ENCODE results near the gene ASIC3.
"Not testable (repeated sequence)": the region's sequence is repeated elsewhere in the genome, so short reads cannot be mapped to it uniquely, and the experiment has no call there.

ASIC3 gene

DNA sequence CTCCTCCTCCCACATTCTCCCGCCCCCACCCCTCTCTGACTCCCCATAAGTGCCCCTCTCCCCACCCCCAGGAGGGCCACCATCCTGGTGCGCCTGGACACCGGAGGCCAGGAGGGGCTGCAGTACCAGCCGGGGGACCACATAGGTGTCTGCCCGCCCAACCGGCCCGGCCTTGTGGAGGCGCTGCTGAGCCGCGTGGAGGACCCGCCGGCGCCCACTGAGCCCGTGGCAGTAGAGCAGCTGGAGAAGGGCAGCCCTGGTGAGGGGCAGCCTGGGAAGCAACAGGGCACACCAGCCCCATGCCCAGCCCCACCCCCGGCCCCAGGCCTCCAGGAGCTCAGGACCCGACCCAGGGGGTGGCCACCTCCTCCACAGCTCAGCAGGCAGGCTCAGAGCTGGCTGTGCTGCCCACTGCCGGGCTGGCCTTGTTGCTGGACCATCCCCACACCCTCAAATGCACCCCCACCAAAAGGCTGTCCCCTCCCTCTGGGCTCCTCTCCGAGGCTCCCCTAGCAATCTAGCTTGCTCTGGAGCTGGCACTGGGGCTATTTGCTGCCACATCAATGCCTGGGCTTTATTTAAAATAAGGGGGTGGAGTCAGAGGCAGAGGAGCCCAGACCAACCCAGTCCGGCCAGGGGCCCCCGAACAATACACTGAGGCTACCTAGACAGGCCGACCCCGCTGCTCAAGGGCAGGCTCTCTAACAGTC is 38.8 kb upstream of the ASIC3 start:
- Histone ChIP-seq H3K27me3 (no peaks in the 10 kb centered on the region), H3K9me3 (no peaks in the 10 kb centered on the region), H3K36me3 (no peaks in the 10 kb centered on the region), H3K4me3 (ENCODE audit: low read depth, low read length) (no peak overlapping the region), H3K4me1 (peaks cover 14% of the 10 kb centered on the region)
- TF ChIP-seq, protein P1, sequence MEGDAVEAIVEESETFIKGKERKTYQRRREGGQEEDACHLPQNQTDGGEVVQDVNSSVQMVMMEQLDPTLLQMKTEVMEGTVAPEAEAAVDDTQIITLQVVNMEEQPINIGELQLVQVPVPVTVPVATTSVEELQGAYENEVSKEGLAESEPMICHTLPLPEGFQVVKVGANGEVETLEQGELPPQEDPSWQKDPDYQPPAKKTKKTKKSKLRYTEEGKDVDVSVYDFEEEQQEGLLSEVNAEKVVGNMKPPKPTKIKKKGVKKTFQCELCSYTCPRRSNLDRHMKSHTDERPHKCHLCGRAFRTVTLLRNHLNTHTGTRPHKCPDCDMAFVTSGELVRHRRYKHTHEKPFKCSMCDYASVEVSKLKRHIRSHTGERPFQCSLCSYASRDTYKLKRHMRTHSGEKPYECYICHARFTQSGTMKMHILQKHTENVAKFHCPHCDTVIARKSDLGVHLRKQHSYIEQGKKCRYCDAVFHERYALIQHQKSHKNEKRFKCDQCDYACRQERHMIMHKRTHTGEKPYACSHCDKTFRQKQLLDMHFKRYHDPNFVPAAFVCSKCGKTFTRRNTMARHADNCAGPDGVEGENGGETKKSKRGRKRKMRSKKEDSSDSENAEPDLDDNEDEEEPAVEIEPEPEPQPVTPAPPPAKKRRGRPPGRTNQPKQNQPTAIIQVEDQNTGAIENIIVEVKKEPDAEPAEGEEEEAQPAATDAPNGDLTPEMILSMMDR (IDR thresholded peaks at IDR 0.05; ENCODE audit: low read depth, low read length): no peak
- no peak for DNase-seq

DNA sequence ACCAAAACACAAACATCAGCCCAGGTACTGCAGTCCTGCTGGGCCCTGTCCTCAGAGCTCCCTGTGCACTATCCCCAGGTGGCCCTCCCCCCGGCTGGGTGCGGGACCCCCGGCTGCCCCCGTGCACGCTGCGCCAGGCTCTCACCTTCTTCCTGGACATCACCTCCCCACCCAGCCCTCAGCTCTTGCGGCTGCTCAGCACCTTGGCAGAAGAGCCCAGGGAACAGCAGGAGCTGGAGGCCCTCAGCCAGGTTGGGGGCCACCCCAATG is 38.4 kb upstream of the ASIC3 start:
- Histone ChIP-seq H3K27me3 (no peaks in the 10 kb centered on the region), H3K4me3 (ENCODE audit: low read depth, low read length) (no peak overlapping the region), H3K4me1 (peaks cover 14% of the 10 kb centered on the region), H3K36me3 (no peaks in the 10 kb centered on the region), H3K9me3 (no peaks in the 10 kb centered on the region)
- DNase-seq: no peak
- TF ChIP-seq, protein P1 (IDR thresholded peaks at IDR 0.05; ENCODE audit: low read depth, low read length): no peak

DNA sequence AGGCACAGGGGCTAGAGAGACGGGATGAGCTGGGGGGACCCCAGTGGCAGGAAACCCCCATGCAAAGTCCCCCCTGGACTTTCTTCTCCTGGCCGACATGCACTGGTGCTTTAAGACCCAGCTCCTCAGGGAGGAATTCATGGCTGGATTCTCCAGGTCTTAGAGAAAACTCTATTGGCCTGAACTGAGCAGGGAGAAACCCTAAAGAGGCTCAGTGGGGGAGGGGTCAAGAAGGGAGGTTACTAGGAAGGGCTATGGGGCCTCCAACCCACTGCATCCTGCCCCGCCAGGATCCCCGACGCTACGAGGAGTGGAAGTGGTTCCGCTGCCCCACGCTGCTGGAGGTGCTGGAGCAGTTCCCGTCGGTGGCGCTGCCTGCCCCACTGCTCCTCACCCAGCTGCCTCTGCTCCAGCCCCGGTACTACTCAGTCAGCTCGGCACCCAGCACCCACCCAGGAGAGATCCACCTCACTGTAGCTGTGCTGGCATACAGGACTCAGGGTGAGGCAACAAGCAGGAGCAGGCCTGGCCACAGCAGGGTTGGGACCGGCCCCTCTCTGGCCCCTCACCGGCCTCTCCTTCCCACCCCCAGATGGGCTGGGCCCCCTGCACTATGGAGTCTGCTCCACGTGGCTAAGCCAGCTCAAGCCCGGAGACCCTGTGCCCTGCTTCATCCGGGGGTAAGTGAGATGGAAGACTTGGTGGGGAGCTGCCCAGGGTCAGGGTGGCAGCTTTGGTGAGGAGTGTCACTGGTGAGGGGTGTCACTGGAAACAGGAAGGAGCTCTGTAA is 37.8 kb upstream of the ASIC3 start:
- H3K4me3 ChIP-seq (ENCODE audit: low read depth, low read length): no peak overlapping the region
- H3K36me3 ChIP-seq: no peaks in the 10 kb centered on the region
- TF ChIP-seq, protein P1 (IDR thresholded peaks at IDR 0.05; ENCODE audit: low read depth, low read length): no peak
- no peaks in the 10 kb centered on the region for H3K9me3 ChIP-seq
- H3K27me3 ChIP-seq: no peaks in the 10 kb centered on the region
- H3K4me1 ChIP-seq: peaks cover 14% of the 10 kb centered on the region
- no peak for DNase-seq

DNA sequence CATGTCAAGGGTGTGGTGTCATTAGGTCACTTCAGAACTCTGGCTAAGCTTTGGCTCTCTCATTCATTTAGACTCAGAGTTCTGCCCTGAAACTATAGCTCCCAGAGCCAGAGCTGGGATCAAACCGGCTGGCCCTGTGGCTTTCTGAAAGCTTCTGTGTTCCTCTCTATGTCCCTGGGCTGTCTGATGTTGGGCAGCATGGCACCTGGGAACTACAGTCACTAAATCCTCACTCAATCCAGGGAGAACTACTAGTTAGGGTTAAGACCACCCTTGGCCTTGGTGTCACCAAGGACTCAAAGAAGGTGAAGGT is 37.3 kb upstream of the ASIC3 start:
- no peak overlapping the region for H3K4me3 ChIP-seq (ENCODE audit: low read depth, low read length)
- TF ChIP-seq, protein P1 (IDR thresholded peaks at IDR 0.05; ENCODE audit: low read depth, low read length): no peak
- H3K36me3 ChIP-seq: no peaks in the 10 kb centered on the region
- H3K4me1 ChIP-seq: peaks cover 14% of the 10 kb centered on the region
- H3K27me3 ChIP-seq: no peaks in the 10 kb centered on the region
- no peaks in the 10 kb centered on the region for H3K9me3 ChIP-seq
- DNase-seq: no peak

DNA sequence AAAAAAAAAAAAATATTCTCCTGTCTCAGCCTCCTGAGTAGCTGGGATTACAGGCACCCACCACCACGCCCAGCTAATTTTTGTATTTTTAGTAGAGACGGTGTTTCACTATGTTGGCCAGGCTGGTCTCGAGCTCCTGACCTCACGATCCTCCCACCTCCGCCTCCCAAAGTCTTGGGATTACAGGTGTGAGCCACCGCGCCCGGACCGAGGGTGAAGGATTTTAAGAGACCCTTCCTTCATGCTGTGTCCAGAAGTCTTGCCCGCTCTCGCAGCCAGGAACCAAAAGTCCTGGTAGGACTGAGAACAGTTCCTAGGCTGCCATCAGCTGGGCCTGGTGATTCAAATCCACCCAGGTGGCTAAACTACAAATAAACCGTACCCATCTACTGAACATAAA is 36.7 kb upstream of the ASIC3 start:
- H3K36me3 ChIP-seq; H3K4me3 ChIP-seq (ENCODE audit: low read depth, low read length); H3K9me3 ChIP-seq; H3K27me3 ChIP-seq; DNase-seq: not testable (repeated sequence)
- peaks cover 14% of the 10 kb centered on the region for H3K4me1 ChIP-seq

DNA sequence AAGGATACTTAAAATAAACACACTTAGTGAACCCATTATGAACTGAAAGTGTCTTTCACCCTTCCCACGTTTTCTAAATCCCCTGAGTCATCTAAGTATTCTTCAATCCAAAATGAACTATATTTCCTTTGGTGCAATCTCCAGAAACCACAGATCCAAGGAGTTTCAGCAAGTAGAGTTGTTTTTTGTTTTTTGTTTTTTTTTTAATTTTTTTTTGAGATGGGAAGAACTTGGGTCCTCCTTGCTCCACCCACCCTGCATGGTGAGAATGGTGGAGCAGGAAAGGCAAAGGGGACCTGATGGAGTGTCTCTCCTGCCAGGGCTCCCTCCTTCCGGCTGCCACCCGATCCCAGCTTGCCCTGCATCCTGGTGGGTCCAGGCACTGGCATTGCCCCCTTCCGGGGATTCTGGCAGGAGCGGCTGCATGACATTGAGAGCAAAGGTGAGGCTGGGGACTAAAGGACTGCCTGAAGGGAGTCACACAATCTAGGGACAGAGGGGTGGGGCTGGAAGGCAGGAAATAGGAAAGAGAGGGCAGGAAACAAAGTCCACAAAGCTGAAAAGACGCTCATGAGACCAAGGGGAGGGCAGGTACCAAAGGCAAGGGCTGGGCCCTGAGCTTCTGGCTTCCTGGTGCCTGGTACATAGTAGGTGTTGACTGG is 36.2 kb upstream of the ASIC3 start:
- H3K36me3 ChIP-seq: no peaks in the 10 kb centered on the region
- H3K4me1 ChIP-seq: peaks cover 14% of the 10 kb centered on the region
- no peaks in the 10 kb centered on the region for H3K27me3 ChIP-seq
- DNase-seq: no peak
- TF ChIP-seq, protein P1 (IDR thresholded peaks at IDR 0.05; ENCODE audit: low read depth, low read length): no peak
- H3K4me3 ChIP-seq (ENCODE audit: low read depth, low read length): no peak overlapping the region
- H3K9me3 ChIP-seq: no peaks in the 10 kb centered on the region

Measured in BE2C (cell line).